Loucy (cell line): ENCODE data around the gene MYO1F.

ENCODE experiments used
- CTCF ChIP-seq: fragments of 200-600 bp; sonication (generic); conservative IDR thresholded peaks from 2 replicates; pipeline ENCODE4 v1.5.1; 2014; ENCODE audit warnings: mild to moderate bottlenecking, antibody characterized with exemption, low read length
- EZH2phosphoT487 ChIP-seq: fragments of 200-600 bp; IDR thresholded peaks from 2 replicates; pipeline ENCODE4 v1.6.1; 2018; ENCODE audit warnings: antibody characterized with exemption, mild to moderate bottlenecking, moderate library complexity, borderline replicate concordance

GRCh38 chr19:8596168-8596567 is 18.9 kb upstream of the MYO1F start:
- no peak for TF ChIP-seq CTCF
- no peak for TF ChIP-seq EZH2phosphoT487
